DND-41 (cell line): Measurements from ENCODE around the gene PLEKHA5.

Experiments
- CTCF ChIP-seq: IDR thresholded peaks from 2 replicates; pipeline ENCODE4 v1.5.1; 2012; ENCODE audit warnings: borderline replicate concordance, low read length, moderate library complexity, mild to moderate bottlenecking; ENCODE audit not compliant: poor library complexity, severe bottlenecking; ENCODE audit errors: extremely low read depth
- EZH2 ChIP-seq: IDR thresholded peaks from 3 replicates; pipeline ENCODE4 v1.6.1; 2012; ENCODE audit warnings: borderline replicate concordance, low read depth, mild to moderate bottlenecking, moderate library complexity, low read length, inconsistent platforms; ENCODE audit not compliant: severe bottlenecking

GRCh38 chr12:19196959-19197630 lies 67.6 kb downstream of the PLEKHA5 start:
- TF ChIP-seq CTCF (no peak), EZH2 (no peak)
